H7 (cell line): ENCODE results near the gene IFFO2. TPM values are rescaled to one million over a fixed set of nuclear protein-coding genes. Genes with fewer than 3 reads are reported as not detected.
"Not testable (repeated sequence)": the region's sequence is repeated elsewhere in the genome, so short reads cannot be mapped to it uniquely, and the experiment has no call there.

Source experiments
- DNase-seq: peaks from one replicate; pipeline ENCODE4 v3.0.0; 2012
- H3K27me3 ChIP-seq: 2 replicates; pipeline ENCODE4 v1.6.0; 2011; ENCODE audit warnings: mild to moderate bottlenecking, low read length; ENCODE audit not compliant: control insufficient read depth, insufficient read depth
- H3K36me3 ChIP-seq: replicated peaks from 2 replicates; pipeline ENCODE4 v1.5.1; 2011; ENCODE audit warnings: low read length; ENCODE audit not compliant: control insufficient read depth, insufficient read depth
- H3K4me3 ChIP-seq: 2 replicates; pipeline ENCODE4 v1.5.1; 2011; ENCODE audit warnings: low read depth, mild to moderate bottlenecking, control low read depth, low read length, moderate library complexity; ENCODE audit not compliant: insufficient read depth
- total RNA-seq: library from RNA; depleted of rRNA; stranded (reverse); fragments of >200 nt; shearing (Covaris generic); gene quantifications from 2 replicates; pipeline ENCODE4 v1.2.3, GENCODE V29; 2014

Gene IFFO2
- total RNA-seq, 1 experiment from 2014 or later = 19.6 TPM

GRCh38 chr1:18871401-18872070, 84.9 kb downstream of the IFFO2 start:
- Histone ChIP-seq H3K4me3 (no peak overlapping the region), H3K27me3 (no peaks in the 10 kb centered on the region), H3K36me3 (no peaks in the 10 kb centered on the region; the same call in 1 of the 2 replicates)
- no peak for DNase-seq

GRCh38 chr1:18870957-18871356, 85.5 kb downstream of the IFFO2 start:
- H3K4me3 ChIP-seq = no peak overlapping the region
- DNase-seq = no peak
- no peaks in the 10 kb centered on the region for H3K27me3 ChIP-seq
- no peaks in the 10 kb centered on the region; the same call in 1 of the 2 replicates for H3K36me3 ChIP-seq

GRCh38 chr1:18870595-18870865, 85.9 kb downstream of the IFFO2 start:
- not testable (repeated sequence) for H3K36me3 ChIP-seq, H3K27me3 ChIP-seq, DNase-seq, H3K4me3 ChIP-seq

- H3K4me3 ChIP-seq = no peak overlapping the region
- H3K36me3 ChIP-seq = no peaks in the 10 kb centered on the region; the same call in 1 of the 2 replicates
- no peaks in the 10 kb centered on the region for H3K27me3 ChIP-seq
- no peak for DNase-seq
Observed at GRCh38 chr1:18869847-18870594, 86.5 kb downstream of the IFFO2 start.

GRCh38 chr1:18868801-18869424, 87.6 kb downstream of the IFFO2 start:
- Histone ChIP-seq H3K27me3 (no peaks in the 10 kb centered on the region), H3K4me3 (no peak overlapping the region), H3K36me3 (no peaks in the 10 kb centered on the region; the same call in 1 of the 2 replicates)
- no peak for DNase-seq

- Histone ChIP-seq H3K36me3 (no peaks in the 10 kb centered on the region; the same call in 1 of the 2 replicates), H3K27me3 (no peaks in the 10 kb centered on the region), H3K4me3 (no peak overlapping the region)
- DNase-seq = no peak
Observed at GRCh38 chr1:18868354-18868753, 88.1 kb downstream of the IFFO2 start.

GRCh38 chr1:18866846-18867245, 89.6 kb downstream of the IFFO2 start:
- no peaks in the 10 kb centered on the region for H3K36me3 ChIP-seq
- no peaks in the 10 kb centered on the region for H3K27me3 ChIP-seq
- no peak overlapping the region for H3K4me3 ChIP-seq
- DNase-seq = no peak

GRCh38 chr1:18866314-18866713, 90.2 kb downstream of the IFFO2 start:
- no peak for DNase-seq
- Histone ChIP-seq H3K4me3 (no peak overlapping the region), H3K27me3 (no peaks in the 10 kb centered on the region), H3K36me3 (no peaks in the 10 kb centered on the region)

- Histone ChIP-seq H3K36me3 (no peaks in the 10 kb centered on the region), H3K27me3 (no peaks in the 10 kb centered on the region)
Observed at GRCh38 chr1:18865176-18865575, 91.3 kb downstream of the IFFO2 start.

GRCh38 chr1:18861590-18861989, 94.9 kb downstream of the IFFO2 start:
- H3K36me3 ChIP-seq = no peaks in the 10 kb centered on the region
- no peak for DNase-seq
- no peak overlapping the region for H3K4me3 ChIP-seq
- no peaks in the 10 kb centered on the region for H3K27me3 ChIP-seq

More at GRCh38 chr1:18865176-18865575, 91.3 kb downstream of the IFFO2 start:
- DNase-seq = no peak
- H3K4me3 ChIP-seq = no peak overlapping the region

GRCh38 chr1:18861082-18861481, 95.4 kb downstream of the IFFO2 start:
- DNase-seq = no peak
- Histone ChIP-seq H3K4me3 (no peak overlapping the region), H3K27me3 (no peaks in the 10 kb centered on the region), H3K36me3 (no peaks in the 10 kb centered on the region)

GRCh38 chr1:18859560-18859959, 96.9 kb downstream of the IFFO2 start, which contains the start of gene TAS1R2:
TSS of gene TAS1R2 (minus strand) at chr1:18859660. CDS start at chr1:18859660, 0 bp downstream.
- H3K4me3 ChIP-seq = no peak within 1 kb of the TSS
- no peak for DNase-seq
- H3K27me3 ChIP-seq = no peaks in the 10 kb centered on the region; the same call in 1 of the 2 replicates
- no peaks in the 10 kb centered on the region for H3K36me3 ChIP-seq

GRCh38 chr1:18858070-18858688, 98.3 kb downstream of the IFFO2 start:
- no peak for DNase-seq

GRCh38 chr1:18856435-18856834, 100.0 kb downstream of the IFFO2 start:
- no peaks in the 10 kb centered on the region; the same call in 1 of the 2 replicates for H3K27me3 ChIP-seq
- DNase-seq = no peak
- H3K36me3 ChIP-seq = no peaks in the 10 kb centered on the region
- no peak overlapping the region for H3K4me3 ChIP-seq

More at GRCh38 chr1:18858070-18858688, 98.3 kb downstream of the IFFO2 start:
- Histone ChIP-seq H3K27me3 (no peaks in the 10 kb centered on the region; the same call in 1 of the 2 replicates), H3K36me3 (no peaks in the 10 kb centered on the region), H3K4me3 (no peak overlapping the region)
